Colonic mucosa (tissue), 4 donors: ENCODE results near the gene KIF17. TPM values are rescaled to one million over a fixed set of nuclear protein-coding genes. Genes with fewer than 3 reads are reported as not detected.

ENCODE experiments used
- DNase-seq: peaks from one replicate; pipeline ENCODE4 v3.0.0-alpha.2; 2020
- H3K27ac ChIP-seq: fragments of 200-600 bp; one replicate; pipeline ENCODE4 v1.8.0; 2021
- H3K27me3 ChIP-seq: fragments of 200-600 bp; one replicate; pipeline ENCODE4 v1.8.0; 2021
- H3K36me3 ChIP-seq: fragments of 200-600 bp; one replicate; pipeline ENCODE4 v1.8.0; 2021
- H3K4me1 ChIP-seq: fragments of 200-600 bp; one replicate; pipeline ENCODE4 v1.8.0; 2021; ENCODE audit warnings: mild to moderate bottlenecking
- H3K4me3 ChIP-seq: fragments of 200-600 bp; one replicate; pipeline ENCODE4 v1.8.0; 2021
- H3K9ac ChIP-seq, 2 donors: one replicate each; pipeline ENCODE4 v1.7.0; 2013; ENCODE audit warnings: control low read depth in 2 of 2, low read depth in 2 of 2, low read length in 2 of 2
- H3K9me3 ChIP-seq: fragments of 200-600 bp; one replicate; pipeline ENCODE4 v1.8.0; 2021
- intact Hi-C: fragments of 100-400 bp; cut with DNase I; formaldehyde crosslinking; loops from one replicate; pipeline ENCODE4 v1.14.1; 2022
- total RNA-seq, 2 donors: library from RNA; stranded (reverse); fragmentation: NEBNext Ultra II Directional in 1 of 2; extraction: Animal tissue kit (Norgen Biotek cat#: 25700) in 1 of 2; gene quantifications; one replicate each; pipeline ENCODE4 v1.2.1, GENCODE V29; 2021
- TF ChIP-seq, protein P1 (sequence below): fragments of 200-600 bp; IDR thresholded peaks from one replicate; pipeline ENCODE4 v1.8.0; 2022; ENCODE audit warnings: antibody characterized with exemption, mild to moderate bottlenecking
- donor health status: healthy.
- donor health status: DM: no; HTN: no; CAD: no.
- donor health status: DM: no; HTN: no; CAD: no.

The KIF17 gene
- total RNA-seq, 2 donors from 2014 or later: 0.27 to 1.4 TPM

- Histone ChIP-seq H3K9me3 (no peaks in the 10 kb centered on the region), H3K4me3 (no peak overlapping the region), H3K4me1 (peaks cover under 1% of the 10 kb centered on the region), H3K27ac (no peak overlapping the region), H3K27me3 (peaks cover 33% of the 10 kb centered on the region), H3K9ac (no peak overlapping the region), H3K36me3 (no peaks in the 10 kb centered on the region)
- TF ChIP-seq, protein P1, sequence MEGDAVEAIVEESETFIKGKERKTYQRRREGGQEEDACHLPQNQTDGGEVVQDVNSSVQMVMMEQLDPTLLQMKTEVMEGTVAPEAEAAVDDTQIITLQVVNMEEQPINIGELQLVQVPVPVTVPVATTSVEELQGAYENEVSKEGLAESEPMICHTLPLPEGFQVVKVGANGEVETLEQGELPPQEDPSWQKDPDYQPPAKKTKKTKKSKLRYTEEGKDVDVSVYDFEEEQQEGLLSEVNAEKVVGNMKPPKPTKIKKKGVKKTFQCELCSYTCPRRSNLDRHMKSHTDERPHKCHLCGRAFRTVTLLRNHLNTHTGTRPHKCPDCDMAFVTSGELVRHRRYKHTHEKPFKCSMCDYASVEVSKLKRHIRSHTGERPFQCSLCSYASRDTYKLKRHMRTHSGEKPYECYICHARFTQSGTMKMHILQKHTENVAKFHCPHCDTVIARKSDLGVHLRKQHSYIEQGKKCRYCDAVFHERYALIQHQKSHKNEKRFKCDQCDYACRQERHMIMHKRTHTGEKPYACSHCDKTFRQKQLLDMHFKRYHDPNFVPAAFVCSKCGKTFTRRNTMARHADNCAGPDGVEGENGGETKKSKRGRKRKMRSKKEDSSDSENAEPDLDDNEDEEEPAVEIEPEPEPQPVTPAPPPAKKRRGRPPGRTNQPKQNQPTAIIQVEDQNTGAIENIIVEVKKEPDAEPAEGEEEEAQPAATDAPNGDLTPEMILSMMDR: no peak
- no peak for DNase-seq
- intact Hi-C loops: no loop called here
Observed at GRCh38 chr1:20726932-20727745, 9.3 kb upstream of the KIF17 start.

GRCh38 chr1:20726118-20726911, 8.5 kb upstream of the KIF17 start:
- H3K9ac ChIP-seq: no peak overlapping the region
- no peak overlapping the region for H3K4me3 ChIP-seq
- DNase-seq: no peak
- no peaks in the 10 kb centered on the region for H3K4me1 ChIP-seq
- H3K27me3 ChIP-seq: peaks cover 27% of the 10 kb centered on the region
- TF ChIP-seq, protein P1: no peak
- intact Hi-C loops: no loop called here
- H3K27ac ChIP-seq: no peak overlapping the region
- no peaks in the 10 kb centered on the region for H3K9me3 ChIP-seq
- H3K36me3 ChIP-seq: no peaks in the 10 kb centered on the region

GRCh38 chr1:20725189-20726117, 7.6 kb upstream of the KIF17 start:
- H3K36me3 ChIP-seq: no peaks in the 10 kb centered on the region
- no peak for DNase-seq
- no peaks in the 10 kb centered on the region for H3K4me1 ChIP-seq
- TF ChIP-seq, protein P1: no peak
- H3K27me3 ChIP-seq: peaks cover 18% of the 10 kb centered on the region
- no peaks in the 10 kb centered on the region for H3K9me3 ChIP-seq
- intact Hi-C loops: no loop called here
- H3K9ac ChIP-seq: no peak overlapping the region
- H3K27ac ChIP-seq: no peak overlapping the region
- H3K4me3 ChIP-seq: no peak overlapping the region

DNA sequence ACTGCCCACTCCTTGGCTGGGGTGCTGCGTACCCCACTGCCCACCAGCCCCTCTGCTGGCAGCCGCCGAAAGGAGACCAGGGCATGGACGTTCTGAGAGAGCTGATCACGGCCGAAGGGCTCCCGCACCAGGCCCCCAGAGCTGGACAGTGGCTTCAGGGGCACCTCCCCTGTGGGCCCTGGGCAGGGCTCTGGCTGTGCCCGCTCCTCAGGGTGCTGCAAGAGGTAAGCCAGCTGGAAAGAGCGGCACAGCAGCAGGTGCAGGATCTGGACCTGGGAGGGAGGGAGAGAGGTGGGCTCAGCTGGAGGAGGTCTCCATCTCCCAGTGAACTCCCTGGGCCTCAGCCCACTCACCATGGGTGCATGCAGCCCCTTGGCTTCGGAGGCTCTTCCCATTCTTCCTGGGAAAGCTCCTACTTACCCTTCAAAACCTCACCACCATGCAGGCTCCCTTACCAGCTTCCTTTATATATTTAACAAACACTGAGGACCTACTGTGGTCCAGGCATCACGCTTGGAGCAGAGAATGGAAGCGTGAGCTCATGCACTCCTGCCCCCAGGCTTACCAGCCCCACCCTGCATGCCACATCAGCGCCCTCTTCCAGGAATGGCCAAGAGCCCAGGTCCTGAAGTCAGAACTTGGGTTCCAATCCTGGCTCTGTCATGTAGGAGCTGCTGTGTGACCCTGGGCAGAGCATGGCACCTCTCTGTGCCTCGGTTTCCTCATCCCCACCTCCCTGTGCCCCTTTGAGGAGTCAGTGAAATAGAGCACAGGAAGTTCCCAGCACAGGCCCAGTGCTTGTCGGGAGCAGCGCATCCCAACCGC, 6.8 kb upstream of the KIF17 start:
- no peak overlapping the region for H3K4me3 ChIP-seq
- H3K27ac ChIP-seq: no peak overlapping the region
- H3K36me3 ChIP-seq: no peaks in the 10 kb centered on the region
- DNase-seq: no peak
- TF ChIP-seq, protein P1: no peak
- H3K27me3 ChIP-seq: peaks cover 10% of the 10 kb centered on the region
- intact Hi-C loops: no loop called here
- H3K9me3 ChIP-seq: no peaks in the 10 kb centered on the region
- H3K4me1 ChIP-seq: no peaks in the 10 kb centered on the region
- no peak overlapping the region for H3K9ac ChIP-seq
